ENCODE data around the gene CLCN7.
A peak's percentile ranks its signal among the peaks of the same experiment; 100 is the strongest.

Gene CLCN7, protein sequence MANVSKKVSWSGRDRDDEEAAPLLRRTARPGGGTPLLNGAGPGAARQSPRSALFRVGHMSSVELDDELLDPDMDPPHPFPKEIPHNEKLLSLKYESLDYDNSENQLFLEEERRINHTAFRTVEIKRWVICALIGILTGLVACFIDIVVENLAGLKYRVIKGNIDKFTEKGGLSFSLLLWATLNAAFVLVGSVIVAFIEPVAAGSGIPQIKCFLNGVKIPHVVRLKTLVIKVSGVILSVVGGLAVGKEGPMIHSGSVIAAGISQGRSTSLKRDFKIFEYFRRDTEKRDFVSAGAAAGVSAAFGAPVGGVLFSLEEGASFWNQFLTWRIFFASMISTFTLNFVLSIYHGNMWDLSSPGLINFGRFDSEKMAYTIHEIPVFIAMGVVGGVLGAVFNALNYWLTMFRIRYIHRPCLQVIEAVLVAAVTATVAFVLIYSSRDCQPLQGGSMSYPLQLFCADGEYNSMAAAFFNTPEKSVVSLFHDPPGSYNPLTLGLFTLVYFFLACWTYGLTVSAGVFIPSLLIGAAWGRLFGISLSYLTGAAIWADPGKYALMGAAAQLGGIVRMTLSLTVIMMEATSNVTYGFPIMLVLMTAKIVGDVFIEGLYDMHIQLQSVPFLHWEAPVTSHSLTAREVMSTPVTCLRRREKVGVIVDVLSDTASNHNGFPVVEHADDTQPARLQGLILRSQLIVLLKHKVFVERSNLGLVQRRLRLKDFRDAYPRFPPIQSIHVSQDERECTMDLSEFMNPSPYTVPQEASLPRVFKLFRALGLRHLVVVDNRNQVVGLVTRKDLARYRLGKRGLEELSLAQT

DNA sequence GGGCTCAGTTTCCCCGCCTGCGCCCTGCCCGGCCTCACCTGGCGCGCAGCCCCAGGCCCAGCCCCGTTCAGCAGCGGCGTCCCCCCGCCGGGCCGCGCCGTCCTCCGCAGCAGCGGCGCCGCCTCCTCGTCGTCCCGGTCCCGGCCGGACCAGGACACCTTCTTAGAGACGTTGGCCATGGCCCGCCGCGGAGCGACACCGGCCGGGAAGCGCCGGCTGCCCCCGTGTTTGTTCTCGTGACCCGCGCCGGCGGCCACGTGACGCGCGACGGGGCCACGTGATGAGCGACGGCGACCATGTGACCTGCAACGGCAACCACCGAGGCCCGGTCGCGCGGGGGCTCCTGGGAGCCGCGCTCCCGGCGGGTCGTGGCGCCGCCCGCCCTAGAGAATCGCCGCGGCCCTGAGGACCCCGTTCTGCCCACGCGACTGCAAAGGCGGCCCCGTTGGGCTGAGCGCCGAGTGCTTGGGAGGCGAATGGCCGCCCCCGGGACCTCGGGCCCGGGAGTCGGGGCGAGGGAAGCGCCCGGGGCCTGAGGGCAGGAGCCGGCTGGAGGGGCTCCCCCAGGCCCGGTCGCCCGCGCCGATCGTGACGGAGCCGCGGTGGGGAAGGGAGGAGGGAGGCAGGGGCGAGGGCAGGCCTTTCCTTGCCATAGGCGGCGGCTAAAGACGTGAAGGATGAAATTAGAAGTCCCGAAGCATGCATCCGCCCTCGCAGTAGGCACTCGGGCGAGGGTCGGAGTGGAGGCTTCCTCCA, at the start of gene CLCN7:
Gene CLCN7 (minus strand): TSS at position 233 of the 756 bp plus-strand sequence. CDS start 54 bp downstream, at position 179.
- peak; percentile 78 to 79 for DNase-seq

DNA sequence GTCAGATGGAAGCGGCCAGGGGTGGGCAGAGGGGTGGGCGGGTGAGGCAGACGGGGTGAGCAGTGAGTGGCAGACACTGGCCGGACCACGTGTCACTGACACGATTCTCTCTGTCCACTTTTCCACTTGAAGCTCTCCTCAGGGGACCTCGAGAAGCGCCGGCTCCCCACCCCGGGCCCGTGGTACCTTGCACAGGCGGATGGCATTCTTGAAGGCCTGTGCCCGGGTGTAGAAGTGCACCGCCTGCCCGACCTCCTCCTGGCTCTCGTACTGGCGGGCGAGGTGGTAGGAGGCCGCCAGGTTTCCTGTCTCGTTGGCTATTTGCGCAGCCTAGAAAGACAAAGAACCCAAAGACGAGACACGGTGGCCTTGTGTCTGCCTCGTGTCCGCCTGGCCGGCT, 49.5 kb upstream of the CLCN7 start:
- DNase-seq: no peak

DNA sequence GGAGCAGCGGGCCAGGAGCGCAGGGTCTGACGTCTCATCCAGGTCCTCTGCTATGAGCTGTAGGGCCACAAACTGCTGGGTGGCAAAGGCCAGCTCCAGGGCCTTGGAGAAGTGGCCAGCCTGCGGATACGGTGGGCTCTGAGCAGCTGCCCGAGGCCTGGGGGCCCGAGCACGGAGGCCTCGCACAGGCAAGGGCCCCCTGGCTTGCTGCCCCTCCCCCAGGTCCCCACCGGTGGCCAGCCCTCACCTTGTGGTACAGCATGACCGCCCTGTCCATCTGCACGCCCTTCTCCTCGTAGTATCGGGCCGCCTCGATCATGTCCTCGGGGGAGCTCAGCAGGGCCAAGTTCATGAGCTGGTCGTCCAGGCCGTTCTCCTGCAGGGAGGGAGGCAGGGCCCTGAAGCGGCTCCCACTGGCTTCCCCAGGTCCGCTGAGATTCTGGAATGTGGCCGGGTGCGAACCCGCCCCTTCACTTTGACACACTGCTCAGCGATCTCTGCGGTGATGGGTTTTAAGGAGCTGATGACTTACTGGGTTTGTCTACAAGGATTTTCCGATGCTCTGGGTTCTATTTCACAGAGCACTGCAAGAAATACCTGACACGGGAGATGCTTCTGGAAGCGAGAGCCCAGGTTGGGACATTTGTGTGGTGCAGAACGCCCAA, 48.9 kb upstream of the CLCN7 start:
- no peak for DNase-seq

DNA sequence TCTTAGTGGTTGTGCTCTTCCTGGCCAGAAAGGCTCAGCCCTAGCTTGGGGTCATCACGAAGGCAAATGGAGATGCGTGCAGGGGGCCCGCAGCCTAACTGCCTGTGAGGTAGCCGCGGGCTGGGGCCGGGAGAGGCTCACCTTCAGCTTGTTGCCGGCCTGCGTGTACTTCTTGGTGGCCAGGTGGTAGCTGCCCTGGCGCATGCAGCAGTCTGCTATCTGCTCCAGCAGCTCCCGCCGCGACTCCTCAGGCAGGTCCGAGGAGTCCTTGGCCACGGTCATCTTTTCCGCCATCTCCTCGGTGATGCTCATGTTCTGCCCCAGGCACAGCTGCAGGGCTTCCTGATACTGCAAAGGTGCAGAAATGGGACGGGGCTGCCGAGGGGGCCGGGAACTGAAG, 45.6 kb upstream of the CLCN7 start:
- DNase-seq: no peak

DNA sequence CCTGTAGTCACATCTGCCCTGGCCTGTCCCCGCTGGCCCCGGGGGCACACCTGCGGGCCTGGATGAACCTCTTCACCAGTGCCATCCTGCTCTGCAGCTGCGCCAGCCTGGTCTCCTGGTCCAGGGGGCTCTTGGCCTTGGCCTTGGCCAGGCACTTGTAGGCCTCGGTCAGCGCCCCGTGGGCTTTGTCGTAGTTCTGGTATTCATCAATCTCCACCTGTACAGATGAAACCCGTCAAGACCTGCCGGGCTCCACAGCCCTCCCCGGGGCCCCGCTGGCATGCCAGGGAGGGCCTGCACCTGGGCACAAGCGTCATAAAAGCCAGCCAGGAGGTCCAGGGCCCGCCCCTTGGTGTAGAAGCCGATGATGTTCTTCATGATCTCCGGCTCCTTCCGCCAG, 45.0 kb upstream of the CLCN7 start:
- no peak for DNase-seq

DNA sequence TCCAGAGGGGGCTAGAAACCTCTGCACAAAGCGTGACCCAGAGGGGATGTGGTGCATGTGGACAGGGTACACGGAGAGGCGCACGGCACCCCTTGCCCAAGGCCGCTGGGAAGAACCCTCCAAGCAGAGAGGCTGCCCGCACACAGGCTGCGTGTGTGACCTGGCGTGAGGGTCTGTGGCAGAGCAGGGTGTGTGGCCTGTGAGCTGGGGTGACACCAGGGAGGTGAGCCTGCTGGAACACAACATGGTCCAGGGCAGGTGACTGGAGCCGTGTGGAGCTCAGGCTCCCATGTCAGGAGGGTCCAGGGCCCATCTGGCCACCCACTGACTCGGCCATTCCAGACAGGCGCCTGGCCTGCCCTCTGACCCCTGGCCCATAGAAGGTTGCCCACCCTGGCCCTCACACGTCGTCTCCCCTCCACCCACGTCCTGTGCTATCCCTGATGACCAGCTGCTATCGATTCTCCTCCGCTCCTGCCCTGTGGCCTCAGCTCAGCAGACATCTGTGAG, 43.9 kb upstream of the CLCN7 start:
- DNase-seq: no peak

DNA sequence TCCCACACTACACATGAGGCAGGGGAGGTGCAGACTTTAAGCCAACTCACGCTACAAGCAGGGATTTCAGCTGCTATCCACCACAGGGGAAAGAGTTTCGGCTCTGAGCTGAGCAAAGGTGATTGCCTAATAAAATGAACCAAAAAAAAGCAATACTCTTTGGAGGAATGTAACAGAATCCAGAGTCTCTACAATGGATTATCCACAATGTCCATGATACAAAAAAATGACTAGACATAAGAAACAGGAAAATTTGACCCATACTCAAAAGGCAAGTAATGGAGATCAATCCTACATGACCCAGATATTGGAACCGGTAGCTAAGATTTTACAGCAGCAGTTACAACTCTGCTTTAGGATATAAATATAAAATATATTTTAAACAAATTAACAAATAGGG, 39.7 kb upstream of the CLCN7 start:
- DNase-seq: no peak

DNA sequence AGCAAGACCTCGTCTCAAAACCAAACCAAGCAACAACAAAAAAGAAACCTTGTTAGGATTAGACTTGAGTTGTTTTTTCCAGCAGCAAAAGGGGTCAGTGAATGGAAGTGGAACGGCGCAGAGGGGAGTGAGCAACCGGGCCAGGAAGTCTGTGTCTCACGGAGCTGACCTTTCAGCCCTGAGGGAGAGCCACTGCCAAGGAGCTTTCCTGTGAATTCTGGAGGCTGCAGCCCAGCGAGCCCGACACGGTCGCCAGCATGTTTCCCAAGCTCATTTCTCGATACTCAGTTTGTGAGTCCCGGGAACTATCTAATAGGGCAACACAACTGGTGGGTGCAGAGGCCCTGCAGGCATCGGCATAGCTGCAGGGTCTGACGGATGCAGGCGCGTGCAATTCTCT, 37.9 kb upstream of the CLCN7 start:
- no peak for DNase-seq

DNA sequence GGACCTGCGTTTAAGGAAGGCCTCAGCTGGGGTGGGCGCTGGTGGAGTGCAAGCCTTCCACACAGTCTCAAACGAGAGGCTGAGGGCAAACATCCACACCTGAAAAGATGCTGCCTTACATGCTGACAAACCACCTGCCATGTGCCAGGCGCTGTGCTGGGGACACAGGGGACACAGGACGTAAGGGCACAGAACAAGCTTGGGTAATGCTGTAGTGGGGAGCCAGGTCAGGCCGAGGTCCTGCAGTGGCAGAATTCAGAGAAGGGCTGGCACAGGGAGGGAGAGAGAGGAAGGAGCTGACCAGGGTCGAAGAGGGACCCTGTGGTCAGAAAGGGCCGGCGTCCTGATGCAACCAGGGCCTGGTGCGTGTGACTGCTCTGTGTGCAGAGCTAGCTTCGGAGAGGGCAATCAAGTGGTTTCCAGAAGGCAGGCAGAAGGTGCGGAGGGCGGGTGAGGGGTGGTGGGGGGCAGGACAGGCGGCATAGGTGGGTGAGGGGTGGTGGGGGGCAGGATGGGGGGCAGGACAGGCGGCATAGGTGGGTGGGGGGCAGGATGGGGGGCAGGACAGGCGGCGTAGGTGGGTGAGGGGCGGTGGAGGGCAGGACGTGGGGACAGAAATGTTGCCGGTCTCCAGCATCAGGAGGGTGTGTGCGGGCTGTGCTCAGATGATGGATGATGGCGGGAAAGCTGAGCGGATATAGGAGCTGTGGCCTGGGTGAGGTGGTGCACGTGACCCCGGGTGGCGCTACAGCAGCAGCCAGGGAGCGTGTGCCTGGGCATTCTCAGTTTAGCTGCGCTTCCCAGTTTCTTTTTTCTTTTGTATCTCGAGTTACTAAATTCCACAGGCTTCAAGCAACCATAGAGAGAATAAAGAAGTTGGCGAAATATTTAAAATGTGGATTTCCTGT, 37.1 kb upstream of the CLCN7 start:
- DNase-seq: no peak

DNA sequence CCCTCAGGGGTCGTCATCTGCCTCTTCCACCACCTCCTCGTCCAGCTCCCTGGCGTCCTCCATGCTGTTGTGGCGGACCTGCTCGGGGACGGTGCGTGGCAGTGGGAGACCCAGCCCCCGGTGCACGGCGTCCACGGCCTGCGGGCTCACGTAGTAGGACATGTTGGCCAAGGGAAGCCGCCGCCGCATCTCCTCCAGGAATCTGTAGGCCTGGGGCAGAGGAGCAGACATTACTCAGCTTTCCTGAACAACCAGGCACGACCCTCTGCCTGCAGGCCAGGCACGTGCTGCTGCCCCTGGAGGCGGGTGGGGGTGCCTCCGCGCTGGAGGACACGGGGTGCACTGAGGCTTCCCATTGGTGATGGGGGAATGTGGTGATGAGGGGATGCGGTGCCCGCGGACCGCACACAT, 36.1 kb upstream of the CLCN7 start:
- DNase-seq: no peak

DNA sequence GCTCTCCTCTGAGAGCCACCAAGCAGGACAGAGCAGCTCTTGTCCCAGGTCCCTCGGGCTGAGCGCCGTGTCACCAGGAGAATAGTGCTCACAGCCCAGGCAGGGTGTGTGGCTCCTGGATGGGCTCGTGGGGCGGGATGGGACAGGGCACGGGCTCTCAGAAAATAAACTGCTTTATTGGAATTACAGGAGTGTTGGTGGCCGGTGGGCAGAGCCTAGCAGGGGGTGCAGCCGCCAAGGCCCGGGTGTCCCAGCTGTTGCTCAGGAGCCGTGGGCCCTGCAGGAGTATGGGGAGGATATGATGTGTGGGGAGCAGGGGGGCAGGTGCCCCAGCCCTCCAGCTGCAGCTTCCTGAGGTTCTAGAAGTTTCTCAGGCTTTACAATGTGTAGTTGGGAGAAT, 35.4 kb upstream of the CLCN7 start:
- no peak for DNase-seq

DNA sequence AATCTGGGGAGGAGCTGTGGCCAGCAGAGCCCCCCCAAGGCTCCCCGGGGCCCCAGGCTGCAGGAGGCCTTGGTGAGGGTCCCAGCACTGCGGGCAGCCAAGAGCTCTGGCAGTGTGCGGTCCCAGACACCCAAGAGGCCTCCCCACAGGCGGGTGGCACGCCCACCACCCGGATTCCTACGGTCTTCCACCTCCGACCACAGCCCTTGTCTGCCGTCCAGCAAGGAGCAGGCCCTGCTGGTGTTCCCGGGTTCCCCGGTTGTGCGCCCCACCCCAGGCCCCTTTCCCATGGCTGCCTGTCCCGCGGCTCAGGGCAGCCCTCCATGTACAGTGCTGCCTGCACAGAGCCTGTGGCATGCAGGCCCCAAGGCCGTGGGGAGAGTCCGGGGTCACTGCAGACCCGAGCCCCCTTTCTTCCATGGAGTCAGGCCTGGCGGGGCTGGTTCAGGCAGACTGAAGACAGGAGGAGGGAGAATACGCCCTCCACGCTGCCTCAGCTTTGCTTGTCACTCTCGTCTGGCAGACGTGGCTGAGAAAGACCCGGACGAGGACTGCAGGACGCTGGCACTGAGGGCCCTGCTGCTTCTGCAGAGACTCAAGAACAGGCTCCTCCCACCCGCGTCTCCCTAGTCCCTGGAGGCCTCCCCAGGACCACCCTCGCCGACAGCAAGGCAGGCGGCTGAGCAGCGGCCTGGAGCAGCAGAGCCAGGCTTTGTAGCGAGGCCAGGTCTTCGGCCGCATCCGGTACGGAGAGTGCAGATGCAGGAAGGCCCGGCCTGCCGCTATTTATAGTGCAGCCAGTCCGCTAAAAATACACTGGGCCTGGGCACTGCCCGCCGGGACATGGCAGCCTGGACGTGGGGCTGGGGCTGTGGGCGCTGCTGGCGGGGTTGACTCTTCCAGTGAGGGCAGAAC, 34.7 kb upstream of the CLCN7 start:
- DNase-seq: no peak

DNA sequence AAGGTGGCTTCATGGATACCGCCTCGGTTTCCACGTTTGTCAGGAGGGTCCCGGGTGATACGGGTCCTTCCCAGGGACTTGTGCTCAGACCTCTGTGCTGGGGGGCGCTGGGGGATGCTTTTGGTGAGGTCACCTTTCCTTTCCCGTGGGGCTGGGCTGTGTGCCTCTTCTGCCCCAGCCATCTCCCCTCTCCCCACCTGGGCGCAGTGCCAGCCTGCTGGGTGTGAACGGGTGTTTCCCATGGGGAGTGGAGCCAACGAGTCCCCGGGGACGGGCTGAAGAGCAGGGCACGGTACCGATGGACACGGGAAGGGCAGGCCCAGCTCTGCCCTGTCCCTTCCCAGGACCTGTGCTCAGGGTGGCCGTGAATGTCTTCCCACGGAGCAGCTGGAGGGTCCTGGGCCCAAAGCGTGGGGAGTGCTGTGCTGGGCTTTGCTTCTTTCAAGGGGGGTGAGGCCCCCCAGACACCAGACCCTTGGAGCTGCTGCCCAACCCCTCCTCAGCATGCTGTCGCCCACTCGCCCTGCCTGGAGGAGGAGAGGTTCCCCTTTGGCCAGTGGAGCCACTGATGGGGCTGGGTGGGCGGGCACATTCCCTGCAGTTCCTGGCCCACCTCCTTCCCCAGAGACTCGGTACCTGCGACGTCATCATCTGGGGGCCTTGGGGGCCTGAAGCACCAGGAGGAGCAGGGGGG, 33.8 kb upstream of the CLCN7 start:
- DNase-seq: no peak

DNA sequence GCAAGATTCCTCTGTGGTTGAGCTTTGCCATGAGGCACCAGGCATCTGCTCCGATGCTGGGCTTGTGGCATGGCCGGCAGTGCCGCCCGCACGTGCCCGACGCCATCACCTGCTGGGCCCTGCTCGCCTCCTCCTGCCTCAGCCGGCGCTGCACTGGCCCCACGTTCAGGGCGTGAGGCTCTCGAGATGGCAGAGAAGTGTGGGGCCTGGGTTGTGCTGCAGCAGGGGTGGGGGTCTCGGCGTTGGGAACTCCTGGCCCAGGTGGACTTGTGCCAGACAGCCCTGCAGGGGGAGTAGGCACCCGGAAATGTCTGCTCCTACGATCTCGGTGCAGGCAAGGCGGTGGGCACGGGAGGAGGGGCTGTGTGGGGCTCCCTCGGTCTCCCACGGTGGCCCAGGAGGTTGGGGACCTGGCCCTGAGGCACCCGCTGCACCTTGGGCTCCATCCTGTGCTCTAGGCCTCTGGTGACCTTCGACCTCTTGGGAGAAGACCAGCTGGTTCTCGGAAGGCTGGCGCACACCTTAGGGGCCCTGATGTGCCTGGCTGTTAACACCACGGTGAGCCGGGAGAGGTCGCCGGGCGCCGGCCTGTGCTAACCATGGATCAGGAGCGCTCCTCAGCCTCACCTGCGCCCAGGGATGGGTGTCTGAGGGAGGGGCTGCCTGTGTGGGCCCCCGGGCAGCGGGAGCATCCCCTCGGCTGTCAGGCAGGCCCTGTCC, 31.8 kb upstream of the CLCN7 start:
- no peak for DNase-seq

DNA sequence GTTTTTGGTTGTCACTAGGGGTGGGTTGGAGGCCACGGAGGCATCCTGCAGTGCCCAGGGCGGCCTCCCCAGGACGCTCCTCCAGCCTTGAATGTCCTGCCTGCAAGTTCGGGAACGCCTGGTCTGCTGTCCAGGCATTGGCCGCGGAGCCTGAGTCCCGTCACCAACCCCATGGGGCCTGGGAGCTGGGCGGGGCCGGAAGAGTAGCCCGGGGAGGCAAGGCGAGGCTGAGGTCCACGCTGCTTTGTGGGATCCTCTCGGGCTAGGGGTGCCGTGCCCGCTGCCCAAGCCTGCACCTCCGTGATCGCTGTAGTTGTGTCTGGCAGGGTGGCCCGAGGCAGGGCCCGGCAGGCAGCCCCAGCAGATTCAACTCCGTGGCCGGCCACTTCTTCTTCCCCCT, 31.1 kb upstream of the CLCN7 start:
- no peak for DNase-seq

DNA sequence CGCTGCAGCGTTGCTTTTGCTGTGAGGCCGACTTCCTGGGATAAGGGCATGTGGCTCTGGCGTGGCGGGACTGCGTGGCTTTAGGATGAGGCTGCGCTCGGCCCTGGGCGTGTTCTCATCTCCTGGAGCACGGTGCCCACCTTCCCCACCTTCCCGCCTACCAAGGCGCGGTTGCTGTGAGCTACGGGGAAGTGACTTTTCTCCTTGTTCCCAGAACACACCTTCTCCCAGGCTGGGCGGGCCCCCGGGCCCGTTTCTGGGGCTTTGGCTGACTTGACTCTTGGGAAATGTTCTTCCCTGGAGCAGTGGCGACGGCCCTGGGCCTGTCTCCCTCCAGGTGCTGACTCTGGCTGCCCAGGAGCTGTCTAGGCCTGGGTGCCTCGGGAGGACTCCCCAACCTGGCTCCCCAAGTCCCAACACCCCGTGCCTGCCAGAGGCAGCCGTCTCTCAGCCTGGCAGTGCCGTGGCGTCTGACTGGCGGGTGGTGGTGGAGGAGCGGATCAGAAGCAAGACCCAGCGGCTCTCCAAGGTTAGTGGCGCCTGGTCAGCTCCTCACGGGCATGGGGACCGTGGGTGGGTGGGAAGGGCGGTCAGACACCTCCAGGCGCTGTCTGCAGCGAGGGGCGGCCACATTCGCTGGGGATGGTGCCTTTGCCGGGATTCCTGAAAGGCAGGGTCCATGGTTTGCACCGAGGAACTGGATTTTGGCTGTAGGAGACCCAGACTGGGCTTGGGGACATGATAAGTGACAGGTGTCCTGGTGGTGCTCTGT, 30.4 kb upstream of the CLCN7 start:
- no peak for DNase-seq

DNA sequence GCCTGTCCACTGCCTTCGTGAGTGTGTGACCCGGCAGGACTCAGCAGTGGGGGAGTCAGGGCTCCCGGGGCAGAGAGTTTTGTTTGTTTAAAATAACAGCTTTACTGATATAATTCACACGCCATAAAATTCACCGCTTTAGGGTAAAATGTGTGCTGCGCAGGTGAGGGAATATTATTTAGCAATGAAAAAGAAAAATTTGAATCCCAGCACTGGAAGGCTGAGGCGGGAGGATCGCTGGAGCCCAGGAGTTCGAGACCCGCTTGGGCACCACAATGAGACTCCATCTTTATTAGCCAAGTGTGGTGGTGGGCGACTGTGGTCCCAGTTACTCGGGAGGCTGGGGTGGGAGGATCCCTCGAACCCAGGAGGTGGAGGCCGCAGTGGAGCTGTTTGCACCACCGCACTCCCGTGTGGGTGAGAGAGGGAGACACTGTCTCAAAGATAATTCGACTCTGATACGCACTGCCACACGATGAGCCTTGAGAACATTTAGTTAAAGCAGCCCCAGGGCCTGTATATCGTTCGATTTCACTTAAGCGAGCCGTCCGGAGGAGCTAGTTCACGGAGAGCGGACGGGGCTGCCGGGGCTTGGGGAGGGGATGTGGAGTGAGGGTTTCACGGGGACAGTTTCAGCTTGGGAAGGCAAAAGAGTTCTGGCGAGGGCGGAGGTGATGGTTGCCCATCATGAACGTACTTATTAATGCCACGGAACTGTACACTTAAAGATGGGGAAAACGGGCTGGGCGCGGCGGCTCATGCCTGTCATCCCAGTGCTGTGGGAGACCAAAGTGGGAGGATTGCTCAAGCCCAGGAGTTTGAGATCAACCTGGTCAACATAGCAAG, 28.5 kb upstream of the CLCN7 start:
- DNase-seq: no peak

All from inflammatory macrophage treated with lipopolysaccharide for 1 hour (primary cell).